H9 (cell line): Measurements from ENCODE around the gene NPAT. TPM values are rescaled to one million over a fixed set of nuclear protein-coding genes. Genes with fewer than 3 reads are reported as not detected.

Source experiments
- DNase-seq: peaks from one replicate; pipeline ENCODE4 v3.0.0-alpha.2; 2017
- H2AFZ ChIP-seq: one replicate; pipeline ENCODE4 v1.6.1; 2013; ENCODE audit warnings: mild to moderate bottlenecking, low read length, control low read depth, moderate library complexity
- H2AK5ac ChIP-seq: 2 replicates; pipeline ENCODE4 v1.6.1; 2013; ENCODE audit warnings: low read length, control low read depth, mixed read lengths; ENCODE audit not compliant: insufficient read length
- H2BK120ac ChIP-seq: one replicate; pipeline ENCODE4 v1.6.1; 2013; ENCODE audit warnings: low read depth, mild to moderate bottlenecking, low read length, control low read depth, inconsistent platforms; ENCODE audit not compliant: poor library complexity, severe bottlenecking
- H2BK12ac ChIP-seq: 2 replicates; pipeline ENCODE4 v1.6.1; 2013; ENCODE audit warnings: low read length, control low read depth, mixed read lengths, low read depth; ENCODE audit not compliant: insufficient read length
- H2BK15ac ChIP-seq: 2 replicates; pipeline ENCODE4 v1.6.1; 2013; ENCODE audit warnings: low read depth, low read length, control low read depth
- H2BK20ac ChIP-seq: one replicate; pipeline ENCODE4 v1.6.1; 2013; ENCODE audit warnings: low read depth, mild to moderate bottlenecking, low read length, control low read depth, inconsistent platforms; ENCODE audit not compliant: poor library complexity, severe bottlenecking
- H2BK5ac ChIP-seq: 2 replicates; pipeline ENCODE4 v1.6.1; 2013; ENCODE audit warnings: low read length, control low read depth, mixed read lengths; ENCODE audit not compliant: insufficient read length
- H3K14ac ChIP-seq: 2 replicates; pipeline ENCODE4 v1.6.1; 2013; ENCODE audit warnings: low read length, control low read depth; ENCODE audit not compliant: insufficient read depth
- H3K18ac ChIP-seq: 2 replicates; pipeline ENCODE4 v1.6.1; 2013; ENCODE audit warnings: low read depth, mild to moderate bottlenecking, mixed read lengths, low read length, control low read depth; ENCODE audit not compliant: insufficient read length
- H3K23ac ChIP-seq: 2 replicates; pipeline ENCODE4 v1.6.1; 2013; ENCODE audit warnings: low read length, control low read depth, mixed read lengths, low read depth; ENCODE audit not compliant: insufficient read length
- H3K23me2 ChIP-seq: 2 replicates; pipeline ENCODE4 v1.6.1; 2013; ENCODE audit warnings: low read depth, mild to moderate bottlenecking, mixed read lengths, low read length, control low read depth; ENCODE audit not compliant: insufficient read length, poor library complexity, severe bottlenecking
- H3K27ac ChIP-seq: 2 replicates; pipeline ENCODE4 v1.5.1; 2013; ENCODE audit warnings: low read length, control low read depth, mixed read lengths, low read depth; ENCODE audit not compliant: insufficient read length
- H3K27me3 ChIP-seq: 2 replicates; pipeline ENCODE4 v1.6.1; 2013; ENCODE audit warnings: low read length, control low read depth, inconsistent platforms; ENCODE audit not compliant: insufficient read depth
- H3K4ac ChIP-seq: 2 replicates; pipeline ENCODE4 v1.6.1; 2013; ENCODE audit warnings: low read depth, mild to moderate bottlenecking, control low read depth, inconsistent platforms, low read length, moderate library complexity
- H3K4me1 ChIP-seq: 2 replicates; pipeline ENCODE4 v1.6.1; 2013; ENCODE audit warnings: low read length, control low read depth, inconsistent platforms; ENCODE audit not compliant: insufficient read depth
- H3K4me2 ChIP-seq: 2 replicates; pipeline ENCODE4 v1.6.1; 2013; ENCODE audit warnings: low read length, control low read depth, mixed read lengths; ENCODE audit not compliant: insufficient read length, insufficient read depth
- H3K56ac ChIP-seq: 2 replicates; pipeline ENCODE4 v1.6.1; 2013; ENCODE audit warnings: low read depth, mild to moderate bottlenecking, mixed read lengths, low read length, control low read depth; ENCODE audit not compliant: insufficient read length
- H3K79me1 ChIP-seq: 2 replicates; pipeline ENCODE4 v1.6.1; 2013; ENCODE audit warnings: low read depth, mild to moderate bottlenecking, moderate library complexity, low read length, control low read depth, inconsistent platforms; ENCODE audit not compliant: insufficient read depth, poor library complexity, severe bottlenecking
- H3K79me2 ChIP-seq: 2 replicates; pipeline ENCODE4 v1.6.1; 2013; ENCODE audit warnings: low read length, control low read depth, inconsistent platforms; ENCODE audit not compliant: insufficient read depth
- H3K9ac ChIP-seq: 2 replicates; pipeline ENCODE4 v1.6.1; 2013; ENCODE audit warnings: low read length, control low read depth, mixed read lengths; ENCODE audit not compliant: insufficient read length; ENCODE audit errors: extremely low read depth
- H3K9me3 ChIP-seq: one replicate; pipeline ENCODE4 v1.6.1; 2013; ENCODE audit warnings: low read depth, low read length, inconsistent platforms; ENCODE audit not compliant: control insufficient read depth
- H3T11ph ChIP-seq: one replicate; pipeline ENCODE4 v1.6.1; 2013; ENCODE audit warnings: mild to moderate bottlenecking, low read length, control low read depth, inconsistent platforms
- H4K20me1 ChIP-seq: one replicate; pipeline ENCODE4 v1.6.1; 2013; ENCODE audit not compliant: control insufficient read depth, insufficient read length, insufficient read depth
- H4K5ac ChIP-seq: 2 replicates; pipeline ENCODE4 v1.6.1; 2013; ENCODE audit warnings: low read depth, mild to moderate bottlenecking, mixed read lengths, low read length, control low read depth; ENCODE audit not compliant: insufficient read length
- H4K8ac ChIP-seq: replicated peaks from 2 replicates; pipeline ENCODE4 v1.6.1; 2013; ENCODE audit warnings: low read length, control low read depth, mixed read lengths, low read depth; ENCODE audit not compliant: insufficient read length
- H4K91ac ChIP-seq: 2 replicates; pipeline ENCODE4 v1.6.1; 2013; ENCODE audit warnings: low read depth, mild to moderate bottlenecking, moderate library complexity, mixed read lengths, low read length, control low read depth; ENCODE audit not compliant: insufficient read length
- H3K27ac Mint-ChIP-seq, 3 experiments: 2 replicates in 2 of 3; 3 replicates in 1 of 3; pipeline ENCODE4 v1.8.0; 2020 to 2021; ENCODE audit warnings: mixed read lengths in 3 of 3, mild to moderate bottlenecking in 1 of 3, moderate library complexity in 1 of 3
- H3K27me3 Mint-ChIP-seq: 2 replicates; pipeline ENCODE4 v1.8.0; 2021; ENCODE audit warnings: low read depth, mild to moderate bottlenecking, moderate library complexity, mixed read lengths
- H3K36me3 Mint-ChIP-seq, 3 experiments: 2 replicates in 2 of 3; 3 replicates in 1 of 3; pipeline ENCODE4 v1.8.0; 2020 to 2021; ENCODE audit warnings: low read depth in 3 of 3, mixed read lengths in 3 of 3; ENCODE audit not compliant: insufficient read depth in 1 of 3
- H3K4me1 Mint-ChIP-seq, 2 experiments: 2 replicates each; pipeline ENCODE4 v1.8.0; 2020; ENCODE audit warnings: mixed read lengths in 2 of 2
- H3K4me3 Mint-ChIP-seq, 2 experiments: 2 replicates in 1 of 2; 3 replicates in 1 of 2; pipeline ENCODE4 v1.8.0; 2020 to 2021; ENCODE audit warnings: mild to moderate bottlenecking in 2 of 2, mixed read lengths in 2 of 2, moderate library complexity in 1 of 2
- H3K9me3 Mint-ChIP-seq, 2 experiments: 2 replicates in 1 of 2; 3 replicates in 1 of 2; pipeline ENCODE4 v1.8.0; 2020; ENCODE audit warnings: mild to moderate bottlenecking in 2 of 2, mixed read lengths in 2 of 2, moderate library complexity in 1 of 2
- WGBS: extraction: QIAGEN DNeasy Blood & Tissue Kit; methylation state at CpG from one replicate; pipeline ENCODE4 v1.1.7; 2013; ENCODE audit warnings: missing lambda C conversion rate, low lambda C conversion rate, mixed read lengths; ENCODE audit not compliant: insufficient read length; ENCODE audit errors: extremely low coverage; 5-methylcytosine and 5-hydroxymethylcytosine counted together
- total RNA-seq: library from RNA; stranded (reverse); gene quantifications from 2 replicates; pipeline ENCODE4 v1.2.1, GENCODE V29; 2021
- TF ChIP-seq, protein P1 (sequence below): fragments of 200-600 bp; sonication (generic); conservative IDR thresholded peaks from 3 replicates; pipeline ENCODE4 v1.8.0; 2021; ENCODE audit warnings: antibody characterized with exemption, mild to moderate bottlenecking

The NPAT gene
- total RNA-seq, 1 experiment from 2014 or later, result 22.9 TPM

DNA sequence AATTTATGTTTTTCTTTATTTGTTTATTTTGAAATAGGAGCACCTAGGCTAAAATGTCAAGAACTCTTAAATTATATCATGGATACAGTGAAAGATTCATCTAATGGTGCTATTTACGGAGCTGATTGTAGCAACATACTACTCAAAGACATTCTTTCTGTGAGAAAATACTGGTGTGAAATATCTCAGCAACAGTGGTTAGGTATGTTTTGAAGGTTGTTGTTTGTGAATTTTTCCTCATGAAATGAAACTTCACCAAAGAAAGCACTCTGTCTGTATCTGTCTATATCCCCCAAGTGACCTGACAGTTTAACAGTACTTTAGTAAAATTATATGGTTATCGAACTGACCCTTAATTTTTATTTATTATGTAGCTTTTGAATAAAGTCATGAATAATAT lies 13.2 kb upstream of the NPAT start:
- H3K27ac Mint-ChIP-seq, result no peak overlapping the region
- Histone ChIP-seq H3K9ac (no peak overlapping the region), H2AK5ac (no peak overlapping the region), H4K5ac (no peak overlapping the region), H3K4me1 (no peaks in the 10 kb centered on the region), H3K4ac (no peak overlapping the region), H3K23ac (no peak overlapping the region), H3K4me2 (no peak overlapping the region), H3T11ph (no peak overlapping the region), H2BK12ac (no peak overlapping the region), H3K79me2 (no peaks in the 10 kb centered on the region), H3K9me3 (no peaks in the 10 kb centered on the region), H4K20me1 (no peaks in the 10 kb centered on the region), H3K23me2 (no peaks in the 10 kb centered on the region), H3K18ac (no peak overlapping the region), H2BK15ac (no peak overlapping the region), H3K79me1 (no peaks in the 10 kb centered on the region), H4K91ac (no peak overlapping the region), H3K27me3 (no peaks in the 10 kb centered on the region), H2AFZ (no peak overlapping the region), H2BK5ac (no peak overlapping the region), H3K56ac (no peak overlapping the region), H2BK120ac (no peak overlapping the region), H3K14ac (no peak overlapping the region), H2BK20ac (no peak overlapping the region), H3K27ac (no peak overlapping the region), H4K8ac (no peak overlapping the region)
- WGBS, result no CpG with 5 or more reads among the region's 2 CpGs
- TF ChIP-seq, protein P1, sequence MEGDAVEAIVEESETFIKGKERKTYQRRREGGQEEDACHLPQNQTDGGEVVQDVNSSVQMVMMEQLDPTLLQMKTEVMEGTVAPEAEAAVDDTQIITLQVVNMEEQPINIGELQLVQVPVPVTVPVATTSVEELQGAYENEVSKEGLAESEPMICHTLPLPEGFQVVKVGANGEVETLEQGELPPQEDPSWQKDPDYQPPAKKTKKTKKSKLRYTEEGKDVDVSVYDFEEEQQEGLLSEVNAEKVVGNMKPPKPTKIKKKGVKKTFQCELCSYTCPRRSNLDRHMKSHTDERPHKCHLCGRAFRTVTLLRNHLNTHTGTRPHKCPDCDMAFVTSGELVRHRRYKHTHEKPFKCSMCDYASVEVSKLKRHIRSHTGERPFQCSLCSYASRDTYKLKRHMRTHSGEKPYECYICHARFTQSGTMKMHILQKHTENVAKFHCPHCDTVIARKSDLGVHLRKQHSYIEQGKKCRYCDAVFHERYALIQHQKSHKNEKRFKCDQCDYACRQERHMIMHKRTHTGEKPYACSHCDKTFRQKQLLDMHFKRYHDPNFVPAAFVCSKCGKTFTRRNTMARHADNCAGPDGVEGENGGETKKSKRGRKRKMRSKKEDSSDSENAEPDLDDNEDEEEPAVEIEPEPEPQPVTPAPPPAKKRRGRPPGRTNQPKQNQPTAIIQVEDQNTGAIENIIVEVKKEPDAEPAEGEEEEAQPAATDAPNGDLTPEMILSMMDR, result no peak
- no peak overlapping the region for H3K4me3 Mint-ChIP-seq
- H3K36me3 Mint-ChIP-seq, result peaks cover 15 to 56% (median 46%) of the 10 kb centered on the region in 3 experiments; a peak in 6 of 7 replicates
- no peaks in the 10 kb centered on the region for H3K27me3 Mint-ChIP-seq
- no peak for DNase-seq
- no peaks in the 10 kb centered on the region for H3K9me3 Mint-ChIP-seq
- H3K4me1 Mint-ChIP-seq, result no peaks in the 10 kb centered on the region
